Activated CD4-positive, alpha-beta memory T cell treated with anti-CD3 and anti-CD28 coated beads for 36 hours (primary cell): ENCODE data around the gene DGKE. TPM values are rescaled to one million over a fixed set of nuclear protein-coding genes. Genes with fewer than 3 reads are reported as not detected.

ENCODE experiments used
- CTCF ChIA-PET: fragments of 350-600 bp; sonication (Branson Sonifier 250); formaldehyde crosslinking; loops from one replicate; lab custom pipeline; 2021; ENCODE audit warnings: antibody characterized with exemption, inconsistent platforms; lab: Charles Lee
- POLR2A ChIA-PET: fragments of 350-600 bp; sonication (Branson Sonifier 250); formaldehyde crosslinking; loops from one replicate; lab custom pipeline; 2021; ENCODE audit warnings: antibody characterized with exemption; lab: Charles Lee
- DNase-seq: peaks from one replicate; pipeline ENCODE4 v3.0.0-alpha.2; 2020
- H3K27ac Mint-ChIP-seq: one replicate; pipeline ENCODE4 v1.8.0; 2021; ENCODE audit warnings: mixed read lengths
- H3K27me3 Mint-ChIP-seq: one replicate; pipeline ENCODE4 v1.8.0; 2021; ENCODE audit warnings: mixed read lengths
- H3K36me3 Mint-ChIP-seq: one replicate; pipeline ENCODE4 v1.8.0; 2021; ENCODE audit warnings: mixed read lengths
- H3K4me1 Mint-ChIP-seq: one replicate; pipeline ENCODE4 v1.8.0; 2021; ENCODE audit warnings: low read depth, mixed read lengths
- H3K4me3 Mint-ChIP-seq: one replicate; pipeline ENCODE4 v1.8.0; 2021; ENCODE audit warnings: mild to moderate bottlenecking, mixed read lengths
- H3K9me3 Mint-ChIP-seq: one replicate; pipeline ENCODE4 v1.8.0; 2021; ENCODE audit warnings: mixed read lengths
- intact Hi-C: fragments of 100-400 bp; cut with micrococcal nuclease; formaldehyde crosslinking; loops from one replicate; pipeline ENCODE4 v1.15.1; 2023
- total RNA-seq, 2 experiments: library from RNA; stranded (reverse); gene quantifications; one replicate each; pipeline ENCODE4 v1.2.3, GENCODE V29; 2021

DGKE gene
- total RNA-seq, 2 experiments from 2014 or later: 23.3 to 25.6 TPM

- Mint-ChIP-seq H3K9me3 (peaks cover 12% of the 10 kb centered on the region), H3K27me3 (no peaks in the 10 kb centered on the region), H3K27ac (peak overlapping the region; percentile 46), H3K36me3 (peaks cover 5% of the 10 kb centered on the region), H3K4me3 (no peak overlapping the region), H3K4me1 (peaks cover 42% of the 10 kb centered on the region)
- CTCF ChIA-PET: no interaction called here
- intact Hi-C loops: loop anchor here (1.0 kb wide), 1 partner anchor 132 kb away; no protein-coding TSS in a partner anchor
- no peak for DNase-seq
- POLR2A ChIA-PET: no interaction called here
Observed at GRCh38 chr17:56918916-56919315, 85.0 kb downstream of the DGKE start.

Other genes starting within 250 kb of the DGKE start
- gene NOG, start 240.5 kb upstream of the DGKE start, total RNA-seq: under 1 TPM in 1 of 2 experiments, not detected in 1; 0.12 TPM
- gene C17orf67, start 231 bp upstream of the DGKE start, total RNA-seq: 1 to 10 TPM; 3.6 to 3.9 TPM
- gene TRIM25, start 79.9 kb downstream of the DGKE start, total RNA-seq: 100 to 1,000 TPM; 106 to 126 TPM
- gene COIL, start 126.9 kb downstream of the DGKE start, total RNA-seq: 10 to 100 TPM; 16.9 TPM
- 10 to 100 TPM; 17.9 to 24.9 TPM for gene SCPEP1, start 144.0 kb downstream of the DGKE start, total RNA-seq